ENCODE data around the gene DIDO1.

DIDO1 gene

GRCh38 chr20:62873280-62873679 is 53.0 kb downstream of the DIDO1 start:
- TF ChIP-seq TAF1 (IDR thresholded peaks at IDR 0.05; ENCODE audit: borderline replicate concordance, insufficient read depth, low read length) (no peak), POLR2AphosphoS5 (IDR thresholded peaks at IDR 0.05; ENCODE audit: low read depth, low read length) (no peak), SIN3A (IDR thresholded peaks at IDR 0.05; ENCODE audit: borderline replicate concordance, insufficient read depth, low read length) (no peak), FOXP2 (optimal IDR thresholded peaks at IDR 0.05; ENCODE audit: borderline replicate concordance, extremely low read depth, extremely low read length, insufficient read depth) (no peak)
- TF ChIP-seq, protein P1, sequence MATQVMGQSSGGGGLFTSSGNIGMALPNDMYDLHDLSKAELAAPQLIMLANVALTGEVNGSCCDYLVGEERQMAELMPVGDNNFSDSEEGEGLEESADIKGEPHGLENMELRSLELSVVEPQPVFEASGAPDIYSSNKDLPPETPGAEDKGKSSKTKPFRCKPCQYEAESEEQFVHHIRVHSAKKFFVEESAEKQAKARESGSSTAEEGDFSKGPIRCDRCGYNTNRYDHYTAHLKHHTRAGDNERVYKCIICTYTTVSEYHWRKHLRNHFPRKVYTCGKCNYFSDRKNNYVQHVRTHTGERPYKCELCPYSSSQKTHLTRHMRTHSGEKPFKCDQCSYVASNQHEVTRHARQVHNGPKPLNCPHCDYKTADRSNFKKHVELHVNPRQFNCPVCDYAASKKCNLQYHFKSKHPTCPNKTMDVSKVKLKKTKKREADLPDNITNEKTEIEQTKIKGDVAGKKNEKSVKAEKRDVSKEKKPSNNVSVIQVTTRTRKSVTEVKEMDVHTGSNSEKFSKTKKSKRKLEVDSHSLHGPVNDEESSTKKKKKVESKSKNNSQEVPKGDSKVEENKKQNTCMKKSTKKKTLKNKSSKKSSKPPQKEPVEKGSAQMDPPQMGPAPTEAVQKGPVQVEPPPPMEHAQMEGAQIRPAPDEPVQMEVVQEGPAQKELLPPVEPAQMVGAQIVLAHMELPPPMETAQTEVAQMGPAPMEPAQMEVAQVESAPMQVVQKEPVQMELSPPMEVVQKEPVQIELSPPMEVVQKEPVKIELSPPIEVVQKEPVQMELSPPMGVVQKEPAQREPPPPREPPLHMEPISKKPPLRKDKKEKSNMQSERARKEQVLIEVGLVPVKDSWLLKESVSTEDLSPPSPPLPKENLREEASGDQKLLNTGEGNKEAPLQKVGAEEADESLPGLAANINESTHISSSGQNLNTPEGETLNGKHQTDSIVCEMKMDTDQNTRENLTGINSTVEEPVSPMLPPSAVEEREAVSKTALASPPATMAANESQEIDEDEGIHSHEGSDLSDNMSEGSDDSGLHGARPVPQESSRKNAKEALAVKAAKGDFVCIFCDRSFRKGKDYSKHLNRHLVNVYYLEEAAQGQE (IDR thresholded peaks at IDR 0.05; ENCODE audit: insufficient read depth in 1 of 2, low read depth in 2 of 2, low read length in 2 of 2) = no peak

DNA sequence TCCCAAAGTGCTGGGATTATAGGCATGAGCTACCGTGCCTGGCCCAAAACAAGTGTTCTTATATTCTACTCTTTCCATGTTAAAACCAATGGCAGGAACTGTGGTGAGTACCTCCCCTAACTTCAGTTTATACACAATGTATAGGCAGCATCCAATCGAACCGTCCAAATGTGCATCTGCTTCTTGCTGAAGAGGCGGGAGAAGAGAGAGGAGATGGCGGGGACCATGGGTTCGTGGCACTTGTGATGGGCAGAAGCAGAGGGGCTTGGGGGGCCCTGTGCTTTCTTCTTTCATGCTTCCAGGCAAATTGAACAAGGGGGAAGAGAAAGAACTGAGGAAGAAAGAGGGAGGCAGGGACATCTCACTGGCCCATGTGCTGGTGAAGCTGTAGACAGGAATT is 53.4 kb downstream of the DIDO1 start:
- TF ChIP-seq, protein P1 (IDR thresholded peaks at IDR 0.05; ENCODE audit: insufficient read depth in 1 of 2, low read depth in 2 of 2, low read length in 2 of 2) = no peak
- TF ChIP-seq TAF1 (IDR thresholded peaks at IDR 0.05; ENCODE audit: borderline replicate concordance, insufficient read depth, low read length) = no peak
- no peak for TF ChIP-seq FOXP2 (optimal IDR thresholded peaks at IDR 0.05; ENCODE audit: borderline replicate concordance, extremely low read depth, extremely low read length, insufficient read depth)

GRCh38 chr20:62872184-62872847 is 54.0 kb downstream of the DIDO1 start:
- no peak for TF ChIP-seq POLR2AphosphoS5 (IDR thresholded peaks at IDR 0.05; ENCODE audit: low read depth, low read length)
- TF ChIP-seq TAF1 (IDR thresholded peaks at IDR 0.05; ENCODE audit: borderline replicate concordance, insufficient read depth, low read length) = no peak
- TF ChIP-seq, protein P1 (IDR thresholded peaks at IDR 0.05; ENCODE audit: insufficient read depth in 1 of 2, low read depth in 2 of 2, low read length in 2 of 2) = no peak
- TF ChIP-seq FOXP2 (optimal IDR thresholded peaks at IDR 0.05; ENCODE audit: borderline replicate concordance, extremely low read depth, extremely low read length, insufficient read depth) = no peak
- TF ChIP-seq SIN3A (IDR thresholded peaks at IDR 0.05; ENCODE audit: borderline replicate concordance, insufficient read depth, low read length) = no peak

GRCh38 chr20:62864207-62864606 is 62.1 kb downstream of the DIDO1 start:
- TF ChIP-seq, protein P1 (IDR thresholded peaks at IDR 0.05; ENCODE audit: insufficient read depth in 1 of 2, low read depth in 2 of 2, low read length in 2 of 2) = no peak
- no peak for TF ChIP-seq FOXP2 (optimal IDR thresholded peaks at IDR 0.05; ENCODE audit: borderline replicate concordance, extremely low read depth, extremely low read length, insufficient read depth)
- no peak for TF ChIP-seq SIN3A (IDR thresholded peaks at IDR 0.05; ENCODE audit: borderline replicate concordance, insufficient read depth, low read length)
- TF ChIP-seq TAF1 (IDR thresholded peaks at IDR 0.05; ENCODE audit: borderline replicate concordance, insufficient read depth, low read length) = no peak
- no peak for TF ChIP-seq POLR2AphosphoS5 (IDR thresholded peaks at IDR 0.05; ENCODE audit: low read depth, low read length)
